ENCODE results near the gene GRAP2.

GRAP2 gene

DNA sequence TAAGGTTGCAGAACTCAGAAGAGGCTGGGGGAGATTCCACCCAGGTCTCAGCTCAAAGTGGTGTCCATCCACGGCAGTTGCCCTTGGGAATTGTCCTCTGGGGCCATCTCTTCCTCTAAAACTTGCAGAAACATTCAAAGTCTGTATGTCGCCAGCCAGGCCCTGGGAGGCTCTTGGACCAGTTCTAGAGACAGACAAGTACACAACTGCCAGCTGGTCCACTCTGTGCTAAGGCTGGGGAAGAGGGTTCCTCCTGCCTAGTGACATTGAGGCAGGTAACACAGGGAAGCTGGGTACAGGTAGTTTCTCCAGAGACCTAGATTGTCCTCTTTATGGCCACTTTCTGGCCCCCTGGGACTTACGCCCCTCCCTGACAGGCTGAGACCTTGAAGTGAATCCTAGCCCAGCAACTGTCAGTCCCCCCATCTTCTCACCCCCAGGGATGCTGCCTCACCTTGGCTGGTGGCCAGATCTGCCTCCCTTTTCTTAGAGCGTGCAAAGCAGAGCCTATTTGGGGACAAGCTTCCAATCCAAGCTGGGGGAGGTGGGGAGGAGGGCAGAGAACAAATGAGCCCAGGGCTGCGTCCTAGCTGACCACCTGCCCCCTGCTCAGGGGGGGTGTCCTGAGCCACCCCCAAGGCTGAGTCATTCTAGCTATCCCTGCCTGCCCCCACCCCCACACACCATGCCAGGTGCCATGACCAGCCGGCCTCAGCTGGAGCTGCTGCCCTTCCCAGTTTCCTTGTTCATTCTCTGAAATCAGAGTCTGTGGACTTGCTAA lies 102.2 kb downstream of the GRAP2 start:
- Mint-ChIP-seq H3K27me3 (peaks cover 9% of the 10 kb centered on the region), H3K9me3 (no peaks in the 10 kb centered on the region), H3K4me3 (no peak overlapping the region), H3K4me1 (ENCODE audit: low read depth) (peaks cover 6% of the 10 kb centered on the region), H3K27ac (no peak overlapping the region), H3K36me3 (ENCODE audit: low read depth) (no peaks in the 10 kb centered on the region)

DNA sequence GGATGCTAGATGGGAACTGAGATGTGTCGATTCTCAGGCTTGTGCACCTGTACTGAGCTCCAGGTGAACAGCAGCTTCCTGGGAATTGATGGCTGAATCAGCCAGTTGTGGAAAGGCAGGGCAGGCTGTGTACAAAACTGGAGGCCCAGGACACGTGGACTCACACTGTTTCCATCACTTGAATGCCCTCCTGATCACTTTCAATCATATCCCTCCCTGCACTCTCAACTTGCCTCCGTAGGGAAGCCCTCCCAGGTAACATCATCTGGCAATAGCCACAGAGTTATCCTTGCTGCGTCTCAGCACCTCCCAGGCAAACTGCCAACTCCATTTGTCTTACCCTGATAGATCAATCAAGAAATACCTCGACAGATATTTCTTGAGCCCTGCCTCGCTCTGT lies 104.0 kb downstream of the GRAP2 start:
- Mint-ChIP-seq H3K9me3 (no peaks in the 10 kb centered on the region), H3K4me3 (no peak overlapping the region), H3K27ac (no peak overlapping the region), H3K27me3 (peaks cover 13% of the 10 kb centered on the region), H3K36me3 (ENCODE audit: low read depth) (no peaks in the 10 kb centered on the region), H3K4me1 (ENCODE audit: low read depth) (peaks cover 19% of the 10 kb centered on the region)

DNA sequence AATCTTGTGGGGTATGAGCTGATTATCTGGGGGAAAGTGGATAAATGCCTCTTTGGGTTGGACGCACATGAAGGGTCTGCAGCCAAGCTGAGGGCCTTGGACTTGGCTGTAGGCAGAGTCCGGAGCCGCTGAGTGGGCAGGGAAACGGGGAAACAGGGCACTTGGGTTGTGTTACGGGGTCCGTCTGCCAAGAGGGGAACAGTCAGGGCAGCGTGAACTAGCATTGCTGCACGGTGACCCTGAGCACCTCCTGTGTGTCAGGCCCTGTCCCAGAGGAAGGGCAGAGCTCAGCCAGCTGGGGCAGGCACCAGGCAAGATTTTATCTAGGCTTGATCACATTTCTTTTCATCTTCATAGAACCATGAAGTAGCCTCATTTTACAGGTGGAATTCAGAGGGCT lies 105.8 kb downstream of the GRAP2 start:
- H3K9me3 Mint-ChIP-seq, result no peaks in the 10 kb centered on the region
- H3K36me3 Mint-ChIP-seq (ENCODE audit: low read depth), result no peaks in the 10 kb centered on the region
- no peak overlapping the region for H3K4me3 Mint-ChIP-seq
- H3K27ac Mint-ChIP-seq, result no peak overlapping the region
- H3K27me3 Mint-ChIP-seq, result peaks cover 16% of the 10 kb centered on the region
- H3K4me1 Mint-ChIP-seq (ENCODE audit: low read depth), result peaks cover 25% of the 10 kb centered on the region

DNA sequence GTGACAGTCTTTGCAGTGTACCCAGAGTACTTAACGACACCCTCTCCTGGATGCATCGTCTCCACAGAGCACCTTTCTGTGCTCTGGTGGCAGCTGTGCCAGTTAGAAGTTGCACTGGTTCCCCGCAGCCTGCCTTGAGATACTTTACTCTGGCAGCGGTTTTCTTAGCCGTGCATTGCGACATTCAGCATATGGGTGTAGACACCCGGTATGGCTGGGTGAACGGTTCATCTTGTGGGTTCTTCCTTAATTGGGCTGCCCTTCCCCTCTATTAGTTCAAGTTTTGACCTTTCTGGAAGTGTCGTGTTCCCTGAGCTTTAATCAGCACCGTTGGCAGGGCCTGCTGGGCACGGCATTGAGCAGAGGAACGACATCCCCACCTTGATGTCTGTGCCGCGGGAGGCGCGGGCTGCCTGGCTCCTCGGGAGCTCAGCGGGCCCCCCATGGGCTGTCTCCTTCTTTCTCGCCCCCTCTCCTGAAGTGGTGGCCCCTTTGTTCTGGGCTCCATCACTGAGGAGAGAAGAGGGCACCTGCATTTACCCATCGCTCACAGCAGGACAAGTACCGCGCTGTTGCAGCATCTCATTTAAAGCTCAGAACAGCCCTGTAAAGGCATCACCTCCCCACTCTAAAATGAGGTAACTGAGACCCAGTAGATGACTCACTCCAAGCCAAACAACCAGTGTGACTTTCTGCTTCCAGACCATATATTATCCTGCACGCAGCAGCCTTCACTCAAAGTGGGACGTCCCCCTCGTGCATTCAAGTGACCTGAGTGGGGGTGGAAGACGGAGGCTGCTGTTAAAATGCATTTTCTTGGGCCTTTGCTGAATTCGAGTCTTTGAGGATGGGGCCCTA lies 107.2 kb downstream of the GRAP2 start:
- no peaks in the 10 kb centered on the region for H3K9me3 Mint-ChIP-seq
- H3K4me3 Mint-ChIP-seq, result no peak overlapping the region
- no peaks in the 10 kb centered on the region for H3K36me3 Mint-ChIP-seq (ENCODE audit: low read depth)
- H3K27ac Mint-ChIP-seq, result peak overlapping the region; percentile 74
- peaks cover 25% of the 10 kb centered on the region for H3K4me1 Mint-ChIP-seq (ENCODE audit: low read depth)
- H3K27me3 Mint-ChIP-seq, result peaks cover 20% of the 10 kb centered on the region

DNA sequence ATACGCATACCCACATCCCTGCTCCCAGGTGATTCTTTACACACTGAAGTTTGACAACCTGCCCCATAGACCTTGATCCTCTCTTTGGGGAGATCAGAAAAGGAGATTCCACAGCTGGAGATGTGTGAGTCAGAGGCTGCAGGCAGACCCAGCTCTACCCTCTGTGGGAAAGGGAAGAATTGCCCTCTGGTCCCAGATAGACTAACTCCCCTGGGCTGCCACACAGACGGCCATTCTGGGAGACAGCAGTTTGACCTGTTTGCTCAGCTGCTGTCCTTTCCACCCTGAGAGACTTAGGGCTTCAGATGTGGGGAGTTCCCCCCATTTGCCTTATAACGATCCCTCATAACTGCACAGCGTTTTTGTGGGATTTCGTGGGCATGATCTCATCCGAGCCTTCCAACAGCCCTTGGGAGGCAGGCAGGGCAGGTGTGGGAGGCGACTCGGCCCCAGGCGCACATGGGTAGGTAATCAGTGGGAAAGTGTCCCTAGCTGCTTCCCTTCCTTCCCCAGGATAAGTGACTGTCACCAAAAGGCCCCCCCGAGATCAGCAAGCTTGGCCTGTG lies 107.9 kb downstream of the GRAP2 start:
- Mint-ChIP-seq H3K4me1 (ENCODE audit: low read depth) (peaks cover 25% of the 10 kb centered on the region), H3K9me3 (no peaks in the 10 kb centered on the region), H3K36me3 (ENCODE audit: low read depth) (no peaks in the 10 kb centered on the region), H3K4me3 (no peak overlapping the region), H3K27me3 (peaks cover 24% of the 10 kb centered on the region), H3K27ac (no peak overlapping the region)

DNA sequence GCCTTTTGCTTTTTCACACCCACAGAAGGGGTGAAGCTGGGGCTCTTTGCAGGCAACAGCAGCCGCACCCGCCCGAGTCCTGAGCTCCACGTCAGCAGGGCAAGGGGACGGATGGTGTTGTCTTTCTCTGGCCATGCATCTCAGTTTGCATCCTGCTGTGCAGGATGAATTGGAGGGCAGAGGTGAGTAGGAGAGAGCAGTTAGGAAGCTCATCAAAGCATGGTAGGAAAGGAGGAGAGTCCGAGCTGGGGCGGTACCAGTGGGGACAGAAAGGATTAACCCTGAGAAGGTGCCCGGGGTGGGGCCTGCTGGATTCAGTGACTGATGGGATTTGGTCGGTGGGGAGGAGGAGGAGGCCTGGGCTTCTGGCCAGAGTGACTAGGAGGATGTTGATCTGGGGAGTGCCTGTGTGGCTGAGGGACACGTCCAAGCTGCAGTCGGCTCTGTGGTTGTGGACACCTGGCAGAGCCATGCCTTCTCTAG lies 108.4 kb downstream of the GRAP2 start:
- Mint-ChIP-seq H3K4me3 (no peak overlapping the region), H3K27ac (peak overlapping the region; percentile 76), H3K36me3 (ENCODE audit: low read depth) (no peaks in the 10 kb centered on the region), H3K4me1 (ENCODE audit: low read depth) (peaks cover 25% of the 10 kb centered on the region), H3K9me3 (no peaks in the 10 kb centered on the region), H3K27me3 (peaks cover 24% of the 10 kb centered on the region)

DNA sequence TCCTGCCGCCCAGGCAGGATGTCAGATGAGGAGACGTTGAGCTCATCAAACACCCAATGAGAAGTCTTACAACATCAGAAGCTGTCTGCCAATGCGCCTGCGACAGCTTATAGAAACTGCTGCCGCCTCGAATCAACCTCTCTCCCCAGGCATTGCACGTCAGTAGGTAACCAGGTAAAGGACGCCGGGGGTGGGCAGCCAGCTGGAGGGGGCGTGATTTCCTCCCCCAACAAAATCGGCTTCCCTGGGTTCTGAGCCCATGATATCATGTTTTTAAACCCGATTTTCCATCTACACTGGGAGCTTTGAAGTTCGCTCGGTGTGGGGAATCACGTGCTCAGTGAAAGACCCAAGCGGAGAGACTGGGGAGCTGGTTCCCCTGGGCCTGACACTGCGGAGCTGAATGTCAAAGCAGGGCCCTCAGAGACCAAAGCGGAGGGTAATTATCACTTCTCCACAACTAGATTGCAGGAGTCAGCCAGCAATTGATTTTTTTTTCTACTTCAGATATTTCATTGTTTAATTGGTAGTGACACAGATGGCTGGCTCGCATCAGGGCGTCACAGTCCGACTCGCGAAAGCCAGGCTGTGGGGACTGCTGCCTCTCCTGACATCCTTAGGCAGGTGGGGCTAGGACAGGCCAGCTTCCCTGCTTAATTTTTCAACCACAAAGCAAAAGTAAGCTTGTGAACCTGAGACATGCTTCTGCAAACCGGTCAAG lies 109.2 kb downstream of the GRAP2 start:
- H3K36me3 Mint-ChIP-seq (ENCODE audit: low read depth), result no peaks in the 10 kb centered on the region
- peaks cover 21% of the 10 kb centered on the region for H3K27me3 Mint-ChIP-seq
- H3K27ac Mint-ChIP-seq, result no peak overlapping the region
- no peaks in the 10 kb centered on the region for H3K9me3 Mint-ChIP-seq
- H3K4me3 Mint-ChIP-seq, result peak overlapping the region; percentile 35
- peaks cover 25% of the 10 kb centered on the region for H3K4me1 Mint-ChIP-seq (ENCODE audit: low read depth)

DNA sequence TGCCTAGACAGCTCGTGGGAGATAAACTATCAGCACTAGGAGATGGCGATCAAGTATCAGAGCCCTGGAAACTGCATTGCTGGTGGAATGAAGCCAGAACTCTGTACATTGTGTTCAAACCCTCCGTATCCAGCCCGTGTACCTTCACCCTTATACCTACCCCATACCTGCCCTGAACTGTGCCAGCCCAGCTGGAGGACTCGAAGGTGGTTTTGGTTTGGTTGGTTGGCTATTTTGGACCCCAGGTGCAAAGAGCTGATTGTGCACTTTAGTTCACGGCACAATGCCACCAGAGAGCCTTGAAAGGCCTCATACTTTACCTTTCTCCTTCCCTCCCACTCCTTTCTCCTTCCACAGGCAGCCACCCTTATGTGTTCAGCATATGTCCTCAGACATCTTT lies 109.9 kb downstream of the GRAP2 start:
- no peak overlapping the region for H3K27ac Mint-ChIP-seq
- no peaks in the 10 kb centered on the region for H3K36me3 Mint-ChIP-seq (ENCODE audit: low read depth)
- no peak overlapping the region for H3K4me3 Mint-ChIP-seq
- peaks cover 21% of the 10 kb centered on the region for H3K27me3 Mint-ChIP-seq
- no peaks in the 10 kb centered on the region for H3K9me3 Mint-ChIP-seq
- peaks cover 25% of the 10 kb centered on the region for H3K4me1 Mint-ChIP-seq (ENCODE audit: low read depth)

DNA sequence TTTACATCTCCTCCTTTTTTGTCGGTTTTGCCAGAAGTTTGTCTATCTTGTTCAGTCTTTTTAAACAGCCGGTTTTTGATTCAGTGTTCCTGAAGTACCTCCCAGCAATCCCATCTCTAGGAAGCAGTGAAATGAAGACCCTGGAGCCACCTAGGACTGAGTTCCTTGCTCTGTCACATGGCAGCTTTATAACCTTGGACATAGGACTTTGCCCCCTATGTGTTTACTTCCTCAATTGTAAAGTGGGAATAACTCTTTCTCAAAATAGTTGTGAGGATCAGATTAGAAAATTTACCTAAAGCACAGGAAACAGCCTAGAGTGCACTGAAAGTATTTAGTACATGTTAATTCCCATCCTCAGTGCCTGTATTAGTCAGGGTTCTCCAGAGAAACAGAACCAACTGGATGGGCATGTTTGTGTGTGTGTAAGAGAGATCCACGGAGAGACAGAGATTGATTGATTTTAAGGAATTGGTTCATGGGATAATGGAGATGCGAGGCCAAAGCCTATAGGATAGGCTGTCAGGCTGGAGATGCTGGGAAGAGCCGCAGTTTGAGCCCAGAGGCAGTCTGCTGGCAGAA lies 113.9 kb downstream of the GRAP2 start:
- peaks cover 7% of the 10 kb centered on the region for H3K4me1 Mint-ChIP-seq (ENCODE audit: low read depth)
- H3K27ac Mint-ChIP-seq, result no peak overlapping the region
- no peaks in the 10 kb centered on the region for H3K9me3 Mint-ChIP-seq
- no peaks in the 10 kb centered on the region for H3K36me3 Mint-ChIP-seq (ENCODE audit: low read depth)
- peaks cover 11% of the 10 kb centered on the region for H3K27me3 Mint-ChIP-seq
- no peak overlapping the region for H3K4me3 Mint-ChIP-seq

DNA sequence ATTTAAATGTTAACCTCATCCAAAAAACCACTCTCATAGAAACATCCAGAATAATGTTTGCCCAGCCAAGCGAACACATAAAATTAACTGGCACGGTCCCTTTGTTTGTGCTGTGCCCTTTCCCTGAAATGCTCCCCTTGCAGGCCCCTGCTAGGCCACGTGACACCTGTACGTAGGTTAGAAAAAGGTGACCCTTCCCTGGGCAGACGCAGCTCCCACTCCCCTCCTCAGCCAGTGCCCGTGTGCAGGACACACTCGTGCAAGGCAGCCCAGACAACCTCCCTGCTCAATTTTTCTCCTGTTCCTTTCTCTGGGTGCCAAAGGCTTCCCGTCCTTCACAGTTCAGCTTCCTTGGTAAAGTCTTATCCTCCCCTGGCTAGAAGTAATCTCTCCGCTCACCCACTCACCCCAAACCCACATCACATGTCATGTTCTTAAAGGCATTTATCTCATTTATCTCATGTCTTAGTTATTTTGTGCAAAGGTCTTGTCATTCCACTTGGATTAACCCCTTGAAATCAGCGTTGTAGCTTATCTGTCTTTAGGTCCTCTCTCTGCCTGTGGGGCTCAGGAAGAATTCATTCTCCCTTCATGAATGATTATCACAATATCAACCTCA lies 114.6 kb downstream of the GRAP2 start:
- peaks cover 11% of the 10 kb centered on the region for H3K27me3 Mint-ChIP-seq
- no peak overlapping the region for H3K27ac Mint-ChIP-seq
- no peaks in the 10 kb centered on the region for H3K36me3 Mint-ChIP-seq (ENCODE audit: low read depth)
- no peak overlapping the region for H3K4me3 Mint-ChIP-seq
- H3K4me1 Mint-ChIP-seq (ENCODE audit: low read depth), result no peaks in the 10 kb centered on the region
- no peaks in the 10 kb centered on the region for H3K9me3 Mint-ChIP-seq

DNA sequence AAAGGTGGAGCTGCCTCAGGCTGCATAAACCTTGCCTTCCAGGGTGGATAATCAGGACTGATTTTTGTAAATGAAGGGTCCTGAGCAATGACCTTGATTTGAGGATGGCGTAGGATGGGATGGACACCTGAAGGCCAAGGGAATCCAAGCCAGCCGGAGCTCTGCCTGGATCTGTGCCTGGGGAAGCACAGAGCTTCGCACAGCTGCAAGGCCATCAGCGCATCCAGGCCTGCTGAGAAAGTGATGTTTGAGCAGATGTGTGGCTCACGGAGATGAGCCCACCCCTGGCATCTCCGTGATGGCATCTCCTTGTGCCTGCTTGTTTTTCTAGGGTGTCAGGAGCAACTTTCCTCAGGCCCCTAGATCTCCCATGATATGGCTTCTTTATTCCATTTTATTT lies 117.2 kb downstream of the GRAP2 start:
- H3K4me3 Mint-ChIP-seq, result no peak overlapping the region
- no peak overlapping the region for H3K27ac Mint-ChIP-seq
- H3K27me3 Mint-ChIP-seq, result peaks cover 4% of the 10 kb centered on the region
- no peaks in the 10 kb centered on the region for H3K4me1 Mint-ChIP-seq (ENCODE audit: low read depth)
- H3K36me3 Mint-ChIP-seq (ENCODE audit: low read depth), result no peaks in the 10 kb centered on the region
- no peaks in the 10 kb centered on the region for H3K9me3 Mint-ChIP-seq

DNA sequence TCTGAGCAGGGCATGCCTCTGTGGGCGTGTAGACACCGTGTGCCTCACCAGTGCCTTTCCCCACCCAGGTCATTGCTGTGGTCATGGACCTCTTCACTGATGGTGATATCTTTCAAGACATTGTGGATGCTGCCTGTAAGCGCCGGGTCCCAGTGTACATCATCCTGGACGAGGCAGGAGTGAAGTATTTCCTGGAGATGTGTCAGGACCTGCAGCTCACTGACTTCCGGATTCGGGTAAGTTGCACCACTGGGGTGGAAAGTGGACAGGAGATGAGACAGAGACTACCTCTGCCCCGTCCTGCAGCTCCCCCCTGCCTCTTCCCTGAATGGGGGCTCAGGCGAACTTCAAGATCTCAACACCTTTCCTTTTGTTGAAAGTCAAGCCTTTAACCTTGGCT lies 118.2 kb downstream of the GRAP2 start:
- no peak overlapping the region for H3K4me3 Mint-ChIP-seq
- no peak overlapping the region for H3K27ac Mint-ChIP-seq
- no peaks in the 10 kb centered on the region for H3K36me3 Mint-ChIP-seq (ENCODE audit: low read depth)
- no peaks in the 10 kb centered on the region for H3K27me3 Mint-ChIP-seq
- H3K9me3 Mint-ChIP-seq, result no peaks in the 10 kb centered on the region
- no peaks in the 10 kb centered on the region for H3K4me1 Mint-ChIP-seq (ENCODE audit: low read depth)

DNA sequence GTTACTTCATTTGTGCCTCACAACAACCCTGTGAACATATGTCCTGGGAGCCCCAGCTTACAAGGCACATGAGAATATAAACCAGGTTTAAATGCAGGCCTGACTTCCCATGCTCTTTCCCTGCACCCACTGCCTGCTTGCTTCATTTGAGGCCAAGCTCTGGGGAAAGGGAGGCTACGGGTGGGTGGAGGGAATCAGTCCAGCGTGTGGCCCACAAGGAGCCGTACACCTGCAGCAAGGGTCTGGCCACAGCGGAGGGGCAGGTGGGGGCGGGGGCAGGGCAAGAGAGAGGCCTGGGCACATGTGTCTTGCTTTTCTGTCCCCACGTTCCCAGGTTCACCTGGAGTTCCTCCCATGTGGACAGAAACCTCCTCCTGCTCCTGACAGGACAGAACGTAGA lies 120.1 kb downstream of the GRAP2 start:
- no peaks in the 10 kb centered on the region for H3K27me3 Mint-ChIP-seq
- no peak overlapping the region for H3K4me3 Mint-ChIP-seq
- H3K9me3 Mint-ChIP-seq, result no peaks in the 10 kb centered on the region
- H3K4me1 Mint-ChIP-seq (ENCODE audit: low read depth), result peaks cover 3% of the 10 kb centered on the region
- no peak overlapping the region for H3K27ac Mint-ChIP-seq
- no peaks in the 10 kb centered on the region for H3K36me3 Mint-ChIP-seq (ENCODE audit: low read depth)

DNA sequence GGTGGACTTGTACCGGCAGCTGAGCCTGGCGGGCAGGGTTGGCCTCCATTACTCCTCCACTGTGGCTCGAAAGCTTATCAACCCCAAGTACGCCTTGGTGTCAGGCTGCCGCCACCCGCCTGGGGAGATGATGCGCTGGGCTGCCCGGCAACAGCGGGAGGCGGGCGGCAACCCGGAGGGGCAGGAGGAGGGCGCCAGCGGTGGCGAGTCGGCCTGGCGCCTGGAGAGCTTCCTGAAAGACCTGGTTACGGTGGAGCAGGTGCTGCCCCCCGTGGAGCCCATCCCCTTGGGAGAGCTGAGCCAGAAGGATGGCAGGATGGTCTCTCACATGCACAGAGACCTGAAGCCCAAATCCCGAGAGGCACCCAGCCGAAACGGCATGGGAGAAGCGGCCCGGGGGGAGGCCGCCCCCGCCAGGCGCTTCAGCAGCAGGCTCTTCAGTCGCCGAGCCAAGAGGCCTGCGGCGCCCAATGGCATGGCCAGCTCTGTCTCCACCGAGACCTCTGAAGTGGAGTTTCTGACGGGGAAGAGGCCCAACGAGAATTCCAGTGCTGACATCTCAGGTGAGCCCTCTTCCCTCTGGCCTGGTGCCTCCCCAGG lies 120.6 kb downstream of the GRAP2 start:
- H3K9me3 Mint-ChIP-seq, result no peaks in the 10 kb centered on the region
- H3K4me1 Mint-ChIP-seq (ENCODE audit: low read depth), result peaks cover 3% of the 10 kb centered on the region
- no peak overlapping the region for H3K27ac Mint-ChIP-seq
- H3K27me3 Mint-ChIP-seq, result no peaks in the 10 kb centered on the region
- H3K4me3 Mint-ChIP-seq, result no peak overlapping the region
- H3K36me3 Mint-ChIP-seq (ENCODE audit: low read depth), result no peaks in the 10 kb centered on the region
